Stomach (tissue), 9 donors: ENCODE measurements around the gene SFXN5. TPM values are rescaled to one million over a fixed set of nuclear protein-coding genes. Genes with fewer than 3 reads are reported as not detected.

Source experiments
- DNase-seq, 2 donors: peaks; one replicate each; pipeline versions ENCODE4 v3.0.0 to v3.0.0-alpha.2; 2013 to 2019
- H3K27ac ChIP-seq, 5 donors: fragments of 200-600 bp in 4 of 5; sonication (generic) in 4 of 5; one replicate each; pipeline ENCODE4 v1.5.1; 2013 to 2019; ENCODE audit warnings: mild to moderate bottlenecking in 1 of 5, moderate library complexity in 1 of 5
- H3K27me3 ChIP-seq, 3 donors: fragments of 200-600 bp; sonication (generic); one replicate each; pipeline ENCODE4 v1.5.1; 2017 to 2019; ENCODE audit warnings: mixed run types in 1 of 3
- H3K36me3 ChIP-seq, 4 donors: fragments of 200-600 bp; sonication (generic); 1 replicate in 3 of 4; 2 replicates in 1 of 4; pipeline ENCODE4 v1.5.1; 2016 to 2019
- H3K4me1 ChIP-seq, 4 donors: fragments of 200-600 bp; sonication (generic); one replicate each; pipeline ENCODE4 v1.5.1; 2016 to 2019
- H3K4me3 ChIP-seq, 4 donors: fragments of 200-600 bp; sonication (generic) in 3 of 4; one replicate each; pipeline ENCODE4 v1.5.1; 2016 to 2019; ENCODE audit warnings: mild to moderate bottlenecking in 1 of 4
- H3K9me3 ChIP-seq, 4 donors: fragments of 200-600 bp; sonication (generic); one replicate each; pipeline ENCODE4 v1.5.1; 2016 to 2019
- EP300 ChIP-seq: sonication (generic); formaldehyde crosslinking; IDR thresholded peaks from one replicate; pipeline ENCODE4 v1.6.1; 2017; ENCODE audit warnings: antibody characterized with exemption
- POLR2A ChIP-seq, 4 donors: fragments of 450-650 bp; IDR thresholded peaks; one replicate each; pipeline ENCODE4 v1.6.1; 2016; ENCODE audit warnings: antibody characterized with exemption in 4 of 4, control low read depth in 2 of 4, mild to moderate bottlenecking in 1 of 4, moderate library complexity in 1 of 4
- POLR2AphosphoS5 ChIP-seq, 3 donors: sonication (generic); formaldehyde crosslinking; IDR thresholded peaks; one replicate each; pipeline ENCODE4 v1.6.1; 2016; ENCODE audit warnings: antibody characterized with exemption in 3 of 3
- WGBS, 5 donors: extraction: QIAGEN DNeasy Blood & Tissue Kit in 3 of 5; methylation state at CpG; one replicate each; pipeline versions ENCODE4 v1.1.5 to v1.1.7; 2013 to 2018; 5-methylcytosine and 5-hydroxymethylcytosine counted together
- intact Hi-C: fragments of 100-400 bp; cut with DNase I; formaldehyde crosslinking; loops from one replicate; pipeline ENCODE4 v1.15.1; 2023; ENCODE audit warnings: low total_unique reads
- polyA plus RNA-seq, 3 donors: library from polyadenylated mRNA; stranded (reverse); fragments of 200-250 nt; gene quantifications; one replicate each; pipeline ENCODE4 v1.2.3, GENCODE V29; 2013
- total RNA-seq, 5 donors: library from RNA; depleted of rRNA; stranded (reverse); fragments of >200 nt; gene quantifications; one replicate each; pipeline versions ENCODE4 v1.1.0 to v1.2.3, GENCODE V29; 2014 to 2016
- TF ChIP-seq, protein P1 (sequence below), 7 experiments: fragments of 450-650 bp in 4 of 7; fragments of 200-600 bp in 3 of 7; sonication (generic) in 3 of 7; IDR thresholded peaks; one replicate each; pipeline ENCODE4 v1.5.1; 2016 to 2019; ENCODE audit warnings: antibody characterized with exemption in 7 of 7, control low read depth in 2 of 7, mild to moderate bottlenecking in 1 of 7
- donor health status: healthy with polysubstance abuse.
- donor health status: Bipolar disorder and iron deficiency.
- donor health status: healthy.

The SFXN5 gene
- total and polyA plus RNA-seq, 8 donors: 2.7 to 118 (median 17.2) TPM

GRCh38 chr2:72994991-72995380, 76.5 kb downstream of the SFXN5 start:
- no peak overlapping the region for H3K4me3 ChIP-seq
- no peak for DNase-seq
- H3K27me3 ChIP-seq: no peaks in the 10 kb centered on the region
- no peak overlapping the region for H3K27ac ChIP-seq
- 73 to 83% (median 82%) methylated on average over 6 of the region's 6 CpGs for WGBS, 5 donors
- no peak for TF ChIP-seq POLR2AphosphoS5 (IDR thresholded peaks at IDR 0.05)
- TF ChIP-seq POLR2A (IDR thresholded peaks at IDR 0.05): no peak
- TF ChIP-seq EP300: no peak
- TF ChIP-seq, protein P1, sequence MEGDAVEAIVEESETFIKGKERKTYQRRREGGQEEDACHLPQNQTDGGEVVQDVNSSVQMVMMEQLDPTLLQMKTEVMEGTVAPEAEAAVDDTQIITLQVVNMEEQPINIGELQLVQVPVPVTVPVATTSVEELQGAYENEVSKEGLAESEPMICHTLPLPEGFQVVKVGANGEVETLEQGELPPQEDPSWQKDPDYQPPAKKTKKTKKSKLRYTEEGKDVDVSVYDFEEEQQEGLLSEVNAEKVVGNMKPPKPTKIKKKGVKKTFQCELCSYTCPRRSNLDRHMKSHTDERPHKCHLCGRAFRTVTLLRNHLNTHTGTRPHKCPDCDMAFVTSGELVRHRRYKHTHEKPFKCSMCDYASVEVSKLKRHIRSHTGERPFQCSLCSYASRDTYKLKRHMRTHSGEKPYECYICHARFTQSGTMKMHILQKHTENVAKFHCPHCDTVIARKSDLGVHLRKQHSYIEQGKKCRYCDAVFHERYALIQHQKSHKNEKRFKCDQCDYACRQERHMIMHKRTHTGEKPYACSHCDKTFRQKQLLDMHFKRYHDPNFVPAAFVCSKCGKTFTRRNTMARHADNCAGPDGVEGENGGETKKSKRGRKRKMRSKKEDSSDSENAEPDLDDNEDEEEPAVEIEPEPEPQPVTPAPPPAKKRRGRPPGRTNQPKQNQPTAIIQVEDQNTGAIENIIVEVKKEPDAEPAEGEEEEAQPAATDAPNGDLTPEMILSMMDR (IDR thresholded peaks at IDR 0.05): no peak
- no peaks in the 10 kb centered on the region for H3K4me1 ChIP-seq
- H3K9me3 ChIP-seq: no peaks in the 10 kb centered on the region
- intact Hi-C loops: loop anchor here (5.0 to 10.0 kb wide), 2 partner anchors 90 to 167 kb away; no protein-coding TSS in a partner anchor
- H3K36me3 ChIP-seq: peaks cover 0 to 24% (median 7%) of the 10 kb centered on the region in 4 donors

DNA sequence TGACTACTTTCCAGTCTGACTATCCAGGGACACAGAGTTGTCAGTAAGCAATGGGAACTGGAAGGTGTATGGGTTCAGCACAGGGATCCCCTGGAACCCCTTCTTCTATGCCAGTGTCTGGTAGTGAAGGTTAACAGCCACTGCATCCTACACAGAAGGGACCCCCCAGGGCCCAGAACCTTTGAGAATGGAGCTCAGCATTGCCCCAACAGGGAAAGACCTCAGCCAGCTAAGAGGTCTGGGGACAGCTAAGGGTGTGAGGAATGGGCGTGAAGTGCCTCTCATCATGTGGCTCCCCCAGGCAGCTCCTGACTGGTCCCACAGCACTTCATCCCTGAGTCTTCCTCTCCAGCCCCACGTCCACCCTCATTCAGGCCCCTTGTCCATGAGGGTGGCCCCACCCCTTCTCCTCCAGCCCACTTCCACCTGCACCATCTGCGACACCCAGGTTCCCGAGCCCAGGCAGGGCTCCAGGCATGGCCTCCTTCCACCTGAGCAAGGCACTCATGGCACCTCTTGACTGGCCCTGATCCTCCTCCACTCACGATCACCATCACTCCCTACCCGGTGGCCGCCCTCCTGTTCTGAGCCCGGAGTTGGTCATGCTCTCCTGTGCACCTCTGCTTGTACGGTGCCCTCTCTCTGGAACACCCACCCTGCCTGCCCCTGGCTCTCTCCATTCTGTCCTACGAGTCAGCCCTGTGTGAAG, 77.1 kb downstream of the SFXN5 start:
- intact Hi-C loops: loop anchor here (5.0 to 10.0 kb wide), 2 partner anchors 90 to 168 kb away; no protein-coding TSS in a partner anchor
- no peaks in the 10 kb centered on the region for H3K9me3 ChIP-seq
- TF ChIP-seq POLR2A (IDR thresholded peaks at IDR 0.05) (no peak), POLR2AphosphoS5 (IDR thresholded peaks at IDR 0.05) (no peak), EP300 (no peak)
- TF ChIP-seq, protein P1 (IDR thresholded peaks at IDR 0.05): no peak
- no peak overlapping the region for H3K4me3 ChIP-seq
- peak in 1 of 2 donors; percentile 22 for DNase-seq
- 83 to 94% (median 88%) methylated on average over 10 of the region's 10 CpGs for WGBS, 5 donors
- H3K36me3 ChIP-seq: peaks cover 0 to 26% (median 7%) of the 10 kb centered on the region in 4 donors
- no peaks in the 10 kb centered on the region for H3K27me3 ChIP-seq
- no peaks in the 10 kb centered on the region for H3K4me1 ChIP-seq
- H3K27ac ChIP-seq: no peak overlapping the region

DNA sequence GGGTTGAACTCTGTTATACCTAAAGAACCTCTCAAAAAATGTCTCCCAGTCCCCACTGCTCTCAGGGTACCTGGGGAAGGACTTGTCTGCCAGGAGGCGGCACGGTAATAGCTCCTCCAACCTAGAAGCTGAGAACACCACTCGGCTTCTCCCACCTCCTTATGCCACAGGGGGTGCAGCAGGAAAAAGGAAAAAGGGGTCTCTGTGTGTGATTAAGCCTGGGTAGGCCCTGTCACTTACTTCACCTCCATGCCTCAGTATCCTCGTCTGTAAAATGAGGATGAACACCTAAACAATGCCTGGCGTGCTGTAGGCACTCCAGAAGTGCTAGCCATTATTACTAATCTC, 77.6 kb downstream of the SFXN5 start:
- no peak for TF ChIP-seq POLR2AphosphoS5 (IDR thresholded peaks at IDR 0.05)
- TF ChIP-seq, protein P1 (IDR thresholded peaks at IDR 0.05): no peak
- no peak for TF ChIP-seq EP300
- no peak for TF ChIP-seq POLR2A (IDR thresholded peaks at IDR 0.05)
- 78 to 91% (median 80%) methylated on average over 4 to 5 of the region's 5 CpGs for WGBS, 5 donors
- Histone ChIP-seq H3K9me3 (no peaks in the 10 kb centered on the region), H3K27ac (no peak overlapping the region), H3K36me3 (peaks cover 0 to 28% (median 6%) of the 10 kb centered on the region in 4 donors), H3K4me3 (no peak overlapping the region), H3K4me1 (no peaks in the 10 kb centered on the region), H3K27me3 (no peaks in the 10 kb centered on the region)
- intact Hi-C loops: loop anchor here (5.0 to 10.0 kb wide), 2 partner anchors 91 to 168 kb away; no protein-coding TSS in a partner anchor
- peak in 1 of 2 donors; percentile 5 for DNase-seq

GRCh38 chr2:72993147-72993932, 78.2 kb downstream of the SFXN5 start:
- H3K9me3 ChIP-seq: no peaks in the 10 kb centered on the region
- no peak for TF ChIP-seq POLR2A (IDR thresholded peaks at IDR 0.05)
- TF ChIP-seq, protein P1 (IDR thresholded peaks at IDR 0.05): peak in 5 of 7 experiments; percentile 45 to 92 (median 76)
- no peak for TF ChIP-seq EP300
- no peak for TF ChIP-seq POLR2AphosphoS5 (IDR thresholded peaks at IDR 0.05)
- no peaks in the 10 kb centered on the region for H3K27me3 ChIP-seq
- 34 to 56% (median 41%) methylated on average over 5 of the region's 5 CpGs for WGBS, 5 donors
- no peak overlapping the region for H3K27ac ChIP-seq
- peaks cover 0 to 29% (median 6%) of the 10 kb centered on the region in 4 donors for H3K36me3 ChIP-seq
- no peaks in the 10 kb centered on the region for H3K4me1 ChIP-seq
- intact Hi-C loops: loop anchor here (5.0 to 10.0 kb wide), 2 partner anchors 91 to 169 kb away; no protein-coding TSS in a partner anchor
- peak; percentile 26 to 65 for DNase-seq
- H3K4me3 ChIP-seq: no peak overlapping the region
